CD4-positive, alpha-beta T cell treated with Interleukin-6 at 100 ng/mL for 8 hours (primary cell): ENCODE results near the gene RASA4.
"Not testable (repeated sequence)": the region's sequence is repeated elsewhere in the genome, so short reads cannot be mapped to it uniquely, and the experiment has no call there.

Experiments
- DNase-seq: peaks from one replicate; pipeline ENCODE4 v3.0.0-alpha.2; 2020; ENCODE audit warnings: mixed read lengths, low spot score

Gene RASA4

GRCh38 chr7:102604431-102605145, 12.0 kb downstream of the RASA4 start:
- not testable (repeated sequence) for DNase-seq

DNA sequence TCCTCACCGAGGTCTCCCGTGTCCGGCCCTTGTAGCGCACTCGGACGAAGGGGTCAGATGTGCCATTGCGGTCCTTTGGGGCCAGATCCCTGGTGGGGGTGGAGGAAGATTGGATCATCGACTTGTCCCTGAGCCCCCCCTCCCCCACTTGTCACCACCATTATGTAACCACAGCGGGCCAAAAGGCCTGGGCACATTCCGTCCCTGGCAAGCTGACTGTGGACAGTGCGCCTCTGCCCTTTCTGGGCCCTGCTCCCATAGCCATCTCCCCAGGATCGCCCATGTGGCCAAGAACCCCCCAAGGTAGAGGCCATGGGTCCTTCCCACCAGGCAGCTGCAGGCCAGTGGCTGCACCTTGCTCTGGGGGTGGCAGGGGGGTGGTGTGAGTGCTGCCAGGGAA, 14.2 kb downstream of the RASA4 start:
- not testable (repeated sequence) for DNase-seq

DNA sequence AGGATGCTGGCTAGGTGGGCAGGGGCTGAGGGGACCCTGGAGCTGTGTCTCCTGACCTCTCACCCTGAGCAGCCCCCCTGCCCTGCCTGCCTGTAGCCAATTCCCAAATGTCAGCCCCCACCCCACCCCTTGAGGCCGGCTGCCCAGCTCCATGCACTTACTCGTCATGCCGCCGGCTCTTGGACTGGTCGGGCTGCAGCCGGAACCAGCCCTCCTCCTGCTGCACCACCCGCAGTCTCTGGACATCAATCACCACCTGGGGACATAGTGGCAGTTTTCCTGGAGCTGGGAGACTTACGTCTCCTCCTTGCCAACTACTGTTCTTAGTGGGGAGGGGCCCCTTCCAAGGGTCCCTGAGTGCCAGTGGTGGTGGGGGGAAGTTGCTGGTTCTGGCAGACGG, 16.9 kb downstream of the RASA4 start:
- not testable (repeated sequence) for DNase-seq

- not testable (repeated sequence) for DNase-seq
Measured at GRCh38 chr7:102596036-102596435, 20.5 kb downstream of the RASA4 start.

GRCh38 chr7:102593637-102594334, 22.8 kb downstream of the RASA4 start:
- not testable (repeated sequence) for DNase-seq

DNA sequence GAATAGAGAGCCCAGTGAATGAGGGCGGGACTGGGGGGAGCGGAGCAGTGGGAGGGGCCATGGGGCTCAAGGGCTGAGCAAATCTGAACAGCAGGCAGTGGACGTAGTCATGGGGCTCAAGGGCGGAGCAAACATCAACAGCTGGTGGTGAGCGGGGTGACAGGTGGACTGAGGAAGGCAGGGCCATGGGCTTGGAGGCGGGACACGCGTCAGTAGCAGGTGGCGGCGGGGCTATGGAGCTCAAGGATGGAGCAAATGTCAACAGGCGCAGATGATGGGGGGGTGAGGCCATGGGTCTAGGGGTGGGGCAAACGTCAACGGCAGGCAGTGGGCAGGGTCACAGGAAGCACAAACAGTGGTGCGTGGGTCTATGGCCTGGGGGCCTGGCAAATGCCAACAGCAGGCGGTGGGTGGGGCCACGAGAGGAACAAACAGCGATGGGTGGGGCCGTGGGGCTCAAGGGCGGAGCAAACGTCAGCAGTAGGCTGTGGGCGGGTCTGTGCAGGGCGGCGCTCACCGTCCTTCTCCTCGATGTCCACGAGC, 24.0 kb downstream of the RASA4 start:
- not testable (repeated sequence) for DNase-seq

DNA sequence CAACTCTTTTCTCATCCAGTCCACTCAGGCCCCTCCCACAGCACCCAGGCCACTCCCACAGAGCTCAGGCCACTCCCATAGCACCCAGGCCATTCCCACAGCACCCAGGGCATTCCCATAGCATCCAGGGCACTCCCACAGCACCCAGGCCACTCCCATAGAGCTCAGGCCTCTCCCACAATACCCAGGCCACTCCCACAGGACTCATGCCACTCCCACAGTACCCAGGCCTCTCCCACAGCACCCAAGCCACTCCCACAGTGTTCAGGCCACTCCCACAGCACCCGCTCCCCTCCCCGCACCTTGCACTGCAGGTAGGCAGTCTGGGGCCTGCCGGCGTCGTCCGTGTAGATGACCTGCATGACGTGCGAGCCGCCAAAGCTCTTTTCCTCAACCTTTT, 26.7 kb downstream of the RASA4 start:
- not testable (repeated sequence) for DNase-seq

DNA sequence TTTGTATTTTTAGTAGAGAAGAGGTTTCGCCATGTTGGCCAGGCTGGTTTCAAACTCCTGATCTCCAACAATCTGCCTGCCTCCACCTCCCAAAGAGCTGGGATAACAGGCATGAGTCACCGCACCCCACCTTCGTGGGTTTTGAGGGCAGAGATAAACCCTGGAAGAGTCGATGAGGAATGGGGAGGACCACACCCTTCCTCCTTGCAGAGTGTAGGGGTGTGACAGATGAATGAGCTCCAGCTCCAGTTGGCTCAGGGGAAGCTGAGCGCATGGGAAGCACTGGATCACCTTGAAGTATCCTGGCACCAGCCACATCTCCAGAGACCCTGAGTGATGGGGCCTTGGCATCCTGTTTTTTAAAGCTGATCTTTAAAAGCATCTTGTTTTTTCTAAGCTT, 33.1 kb downstream of the RASA4 start:
- not testable (repeated sequence) for DNase-seq

GRCh38 chr7:102581722-102582121, 34.8 kb downstream of the RASA4 start:
- DNase-seq: not testable (repeated sequence)

DNA sequence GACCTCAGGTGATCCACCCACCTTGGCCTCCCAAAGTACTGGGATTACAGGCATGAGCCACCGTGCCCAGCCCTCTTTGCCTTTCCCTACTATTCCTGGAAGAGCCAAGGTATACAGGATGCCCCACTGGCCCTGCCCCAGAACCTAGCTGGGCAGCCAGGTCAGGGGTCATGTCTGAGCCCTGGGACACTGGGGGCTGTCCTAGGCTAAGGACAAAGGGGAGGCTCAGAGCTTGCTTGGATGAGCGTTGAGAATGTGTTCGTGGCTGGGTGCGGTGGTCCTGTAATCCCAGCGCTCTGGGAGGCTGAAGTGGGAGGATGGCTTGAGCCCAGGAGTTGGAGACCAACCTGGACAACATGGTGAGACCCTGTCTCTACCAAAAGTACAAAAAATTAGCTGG, 38.1 kb downstream of the RASA4 start:
- DNase-seq: not testable (repeated sequence)

DNA sequence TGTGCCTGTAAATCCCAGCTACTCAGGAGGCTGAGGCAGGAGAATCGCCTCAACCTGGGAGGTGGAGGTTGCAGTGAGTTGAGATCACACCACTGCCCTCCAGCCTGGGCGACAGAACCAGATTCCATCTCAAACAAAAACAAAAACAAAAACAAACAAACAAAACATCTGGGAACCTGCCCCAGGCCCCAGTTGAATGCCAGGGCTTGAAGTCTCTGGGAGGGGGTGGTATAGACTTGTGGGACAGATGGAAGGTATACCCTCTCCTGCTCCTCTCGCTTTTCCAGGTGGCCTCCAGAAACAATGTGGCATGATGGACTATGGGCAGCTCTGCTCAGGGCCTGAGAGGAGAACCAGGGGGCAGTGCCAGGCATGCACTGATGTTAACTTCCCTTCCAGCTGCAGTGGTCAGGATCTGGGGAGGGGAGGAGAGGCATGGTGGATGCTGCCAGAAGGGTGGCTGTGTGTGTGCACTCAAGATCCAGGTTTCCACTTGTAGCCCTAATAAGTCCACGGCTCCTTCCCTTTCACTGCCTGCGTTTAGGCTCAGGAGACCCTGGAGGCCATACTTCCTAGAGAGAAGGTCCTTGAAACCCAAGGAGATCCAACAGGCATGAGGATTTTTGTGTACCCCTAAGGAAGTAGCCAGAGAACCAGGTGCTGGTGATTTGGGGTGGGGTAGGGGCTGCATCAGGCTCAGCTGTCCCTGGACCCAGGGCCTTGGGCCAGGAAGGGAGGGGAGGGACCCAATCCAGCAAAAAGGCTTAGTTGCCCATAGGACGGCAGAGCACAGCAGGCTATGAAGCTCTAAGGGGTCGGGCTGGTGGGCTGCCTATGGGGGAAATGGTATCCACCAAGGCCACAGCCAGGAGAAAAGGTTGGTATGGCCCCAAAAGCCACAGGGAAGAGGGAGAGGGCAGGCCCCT, 39.0 kb downstream of the RASA4 start:
- not testable (repeated sequence) for DNase-seq

DNA sequence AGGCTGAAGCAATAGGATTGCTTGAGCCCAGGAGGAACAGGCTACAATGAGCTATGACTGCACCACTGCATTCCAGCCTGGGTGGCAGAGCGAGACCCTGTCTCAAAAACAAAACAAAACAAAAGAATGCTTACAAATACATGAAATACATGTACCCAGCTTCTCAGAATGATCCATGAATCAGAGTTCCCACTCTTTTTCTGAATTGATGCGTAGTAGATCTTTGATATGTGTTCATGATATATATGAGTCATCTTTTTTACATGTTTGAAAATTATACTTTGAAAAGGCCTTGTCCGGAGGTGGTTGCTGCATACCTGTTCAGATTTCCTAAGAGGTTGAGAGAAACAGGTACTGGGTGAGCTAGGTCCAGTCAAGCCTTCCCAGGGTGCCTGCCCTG, 40.2 kb downstream of the RASA4 start:
- DNase-seq: not testable (repeated sequence)

DNA sequence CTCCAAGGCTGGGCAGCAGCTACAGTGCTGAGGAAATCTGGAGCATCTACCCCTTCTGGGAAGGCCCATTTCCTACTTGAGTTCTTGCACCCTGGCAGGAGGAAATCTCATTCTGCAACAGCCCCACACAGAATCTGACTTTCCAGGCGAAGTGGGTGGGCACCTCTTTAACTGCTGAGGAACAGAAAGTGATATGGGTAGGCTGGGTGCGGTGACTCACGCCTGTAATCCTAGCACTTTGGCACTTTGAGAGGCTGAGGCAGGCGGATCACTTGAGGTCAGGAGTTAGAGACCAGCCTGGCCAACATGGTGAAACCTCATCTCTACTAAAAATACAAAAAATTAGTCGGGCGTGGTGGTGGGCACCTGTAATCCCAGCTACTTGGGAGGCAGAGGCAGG, 41.9 kb downstream of the RASA4 start:
- DNase-seq: not testable (repeated sequence)

DNA sequence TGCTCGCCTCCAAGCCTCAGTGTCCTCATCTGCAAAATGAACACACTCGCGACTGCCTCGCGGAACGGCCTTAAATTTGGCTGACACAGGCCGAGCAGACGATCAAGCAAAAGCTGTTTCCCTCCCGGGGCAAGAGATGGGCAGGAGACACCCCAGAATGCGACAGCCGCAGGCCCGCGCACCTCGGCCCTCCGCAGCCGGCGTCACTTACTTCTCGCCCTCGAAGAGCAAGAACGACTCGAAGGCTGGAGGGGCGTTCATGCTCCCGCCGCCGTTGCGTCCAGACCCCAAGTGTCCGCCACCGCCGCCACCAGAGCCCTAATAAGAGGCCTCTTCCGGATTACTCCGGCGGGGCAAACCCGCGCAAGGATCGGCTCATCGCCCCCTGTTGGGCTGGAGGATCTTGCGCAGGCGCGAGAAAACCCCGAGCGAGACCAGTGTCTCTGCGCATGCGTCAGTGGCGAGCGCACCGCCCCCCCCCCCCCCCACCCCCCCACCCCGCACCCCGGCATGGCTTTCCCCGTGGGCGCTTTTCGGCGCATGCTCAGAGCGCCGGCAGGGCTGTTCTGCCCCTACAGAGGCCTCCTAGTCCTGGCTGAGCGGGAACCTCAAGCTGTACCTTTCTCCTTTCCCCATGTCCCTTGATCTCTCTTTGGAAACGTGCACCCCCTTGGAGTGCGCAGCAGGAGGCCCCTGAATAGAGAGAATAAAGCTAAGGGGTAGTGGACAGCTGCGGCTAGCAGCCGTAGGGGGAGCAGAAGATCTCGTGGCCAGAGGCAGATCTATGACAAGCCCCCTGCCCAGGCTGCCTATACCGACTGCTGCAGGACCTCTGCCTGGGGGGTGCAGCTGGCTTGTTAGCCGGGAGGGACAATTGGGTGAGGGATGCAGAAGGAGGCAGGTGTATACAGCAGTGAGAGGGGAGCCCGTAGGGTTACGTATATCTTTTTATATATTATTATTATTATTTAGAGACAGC, 44.0 kb downstream of the RASA4 start, which contains the start of gene POLR2J3:
TSS of gene POLR2J3 (minus strand) at position 323 of the 979 bp plus-strand sequence. CDS start at position 261, 62 bp downstream.
- peak; percentile 97 for DNase-seq

DNA sequence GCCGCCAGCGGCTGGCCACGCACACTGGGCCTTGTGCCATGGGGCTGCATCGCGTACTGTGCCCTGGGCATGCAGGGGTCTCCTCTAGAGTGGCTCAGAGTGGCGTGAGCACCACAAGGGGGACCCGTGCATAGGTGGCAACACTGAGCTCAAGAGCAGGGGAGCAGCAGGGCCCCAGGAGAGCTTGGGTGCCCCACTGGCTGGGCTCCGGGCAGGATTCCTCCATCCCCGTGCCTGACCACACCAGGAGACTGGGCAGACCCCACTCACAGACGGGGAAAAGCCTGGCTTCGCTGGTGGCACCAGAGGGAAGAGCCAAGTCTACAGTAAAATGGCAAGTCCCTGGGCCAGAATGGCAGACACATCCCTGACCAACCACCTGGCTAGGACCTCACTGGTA, 47.9 kb downstream of the RASA4 start:
- not testable (repeated sequence) for DNase-seq

DNA sequence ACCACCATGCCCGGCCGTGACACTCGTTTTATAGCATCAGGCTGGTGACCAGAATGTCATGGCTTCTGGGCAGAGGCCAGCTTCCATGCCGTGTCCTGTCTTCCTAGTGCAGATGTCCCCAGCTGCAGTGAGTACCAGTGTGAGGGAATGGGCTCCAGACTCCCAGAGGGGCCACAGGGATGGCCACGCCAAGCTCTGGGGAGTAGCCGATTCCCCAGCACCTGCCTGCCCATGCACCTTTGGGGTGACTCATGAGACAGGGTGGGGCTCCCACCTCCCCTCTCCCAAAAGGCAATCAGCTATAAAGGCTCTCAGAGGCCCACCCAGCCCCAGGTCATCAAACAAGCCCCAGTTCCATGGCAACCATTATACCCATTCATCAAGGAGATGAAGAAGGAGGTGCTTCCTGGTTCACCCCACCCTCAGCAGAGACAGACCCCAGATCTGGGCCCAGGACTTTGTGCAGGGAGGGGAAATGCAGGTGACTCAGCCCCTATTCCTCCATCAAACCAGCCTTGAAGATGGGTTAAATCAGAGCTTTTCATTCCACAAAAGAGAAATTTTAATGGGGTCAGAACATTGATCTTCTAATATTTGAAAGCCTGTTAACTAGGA, 65.6 kb downstream of the RASA4 start, which contains the start of gene SPDYE2:
TSS of gene SPDYE2 (plus strand) at position 419 of the 615 bp plus-strand sequence. CDS start 2,030 bp downstream, outside the sequence.
- DNase-seq: not testable (repeated sequence)

- not testable (repeated sequence) for DNase-seq
Measured at GRCh38 chr7:102546353-102546752, 70.2 kb downstream of the RASA4 start.

GRCh38 chr7:102545288-102545687, 71.3 kb downstream of the RASA4 start:
- not testable (repeated sequence) for DNase-seq

DNA sequence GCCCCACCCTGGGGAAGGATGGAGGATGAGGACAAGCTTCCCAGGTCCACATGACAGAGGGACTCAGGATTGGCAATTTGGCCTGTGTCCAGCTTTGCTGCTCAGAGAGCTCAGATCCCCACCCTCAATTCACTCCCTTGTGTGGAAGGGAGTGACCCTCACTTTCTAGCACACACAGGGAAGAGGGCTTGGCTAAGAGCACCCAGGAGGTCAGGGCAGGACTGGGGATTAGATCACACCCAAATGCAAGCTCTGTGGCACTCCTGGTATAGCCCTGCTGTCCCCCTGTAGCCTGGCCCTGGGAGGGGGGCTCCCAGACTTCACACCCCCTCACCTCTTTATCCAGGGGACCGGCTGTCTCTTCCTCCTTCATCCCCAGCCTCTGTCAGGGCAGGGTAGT, 72.2 kb downstream of the RASA4 start:
- DNase-seq: not testable (repeated sequence)

DNA sequence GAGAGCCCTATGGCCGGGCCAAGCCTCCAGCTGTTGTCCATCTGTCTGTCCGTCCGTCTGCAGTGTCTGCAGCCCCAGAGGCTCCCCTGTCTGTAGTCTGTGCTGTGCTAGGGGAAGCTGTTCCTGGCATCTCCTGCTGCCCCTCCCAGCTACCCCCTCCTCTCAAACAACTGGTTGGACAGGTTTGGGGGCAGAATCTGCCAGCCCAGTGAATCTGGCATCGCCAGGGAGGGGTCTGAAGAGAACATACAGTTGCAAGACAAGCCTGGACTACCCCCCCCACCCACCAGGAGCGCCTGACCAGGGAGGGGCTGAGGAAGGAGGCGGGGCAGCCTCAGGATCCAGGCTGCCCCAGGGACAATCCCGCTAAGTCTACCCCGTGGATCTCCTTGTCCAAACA, 73.0 kb downstream of the RASA4 start, which contains the start of gene UPK3BL2:
TSS of gene UPK3BL2 (minus strand) at position 101 of the 400 bp plus-strand sequence. CDS start at position 41, 60 bp downstream.
- DNase-seq: not testable (repeated sequence)
